ENCODE data around the gene MCFD2.
"Not testable (repeated sequence)": the region's sequence is repeated elsewhere in the genome, so short reads cannot be mapped to it uniquely, and the experiment has no call there.

- not testable (repeated sequence) for TF ChIP-seq EZH2 (IDR thresholded peaks at IDR 0.05; ENCODE audit: low read length); CTCF (optimal IDR thresholded peaks at IDR 0.05 in 1 of 3, IDR thresholded peaks at IDR 0.05 in 1 of 3, conservative IDR thresholded peaks at IDR 0.05 in 1 of 3; ENCODE audit: extremely low read depth in 1 of 3, insufficient read depth in 2 of 3, low read length in 3 of 3)
Observed at GRCh38 chr2:46902980-46903379, 12.6 kb downstream of the MCFD2 start.
